SU-DHL-6 (cell line): ENCODE results near the gene RPH3AL.

Source experiments
- H2AFZ ChIP-seq: fragments of 200-600 bp; sonication (generic); 2 replicates; pipeline ENCODE4 v1.6.1; 2014; ENCODE audit warnings: low read depth, mild to moderate bottlenecking, moderate library complexity, mixed read lengths, antibody characterized with exemption, low read length; ENCODE audit not compliant: severe bottlenecking
- H3F3A ChIP-seq: fragments of 200-600 bp; shearing (Covaris generic); 2 replicates; pipeline ENCODE4 v1.6.0; 2016; ENCODE audit warnings: antibody characterized with exemption, mild to moderate bottlenecking; ENCODE audit not compliant: insufficient read depth
- H3K27ac ChIP-seq: fragments of 200-600 bp; sonication (generic); 2 replicates; pipeline ENCODE4 v1.5.1; 2016; ENCODE audit warnings: low read depth, mild to moderate bottlenecking, low read length, moderate library complexity, mixed read lengths
- H3K27me3 ChIP-seq: fragments of 200-600 bp; sonication (generic), shearing (Covaris generic); 2 replicates; pipeline ENCODE4 v1.6.0; 2014; ENCODE audit warnings: mild to moderate bottlenecking, low read length
- H3K36me3 ChIP-seq: fragments of 200-600 bp; sonication (generic); 2 replicates; pipeline ENCODE4 v1.6.1; 2014; ENCODE audit warnings: mild to moderate bottlenecking, low read length, mixed read lengths
- H3K4me2 ChIP-seq: fragments of 300-600, 200-600 bp; shearing (Covaris generic), sonication (generic); 2 replicates; pipeline ENCODE4 v1.6.0; 2014; ENCODE audit warnings: low read length, low read depth, mild to moderate bottlenecking; ENCODE audit not compliant: poor library complexity, severe bottlenecking
- H3K4me3 ChIP-seq: fragments of 200-600 bp; sonication (generic); 2 replicates; pipeline ENCODE4 v1.5.1; 2014; ENCODE audit warnings: antibody characterized with exemption, low read length, mild to moderate bottlenecking, mixed read lengths; ENCODE audit not compliant: insufficient read depth, poor library complexity, severe bottlenecking
- H3K79me2 ChIP-seq: fragments of 200-600 bp; sonication (generic); 2 replicates; pipeline ENCODE4 v1.6.1; 2014; ENCODE audit warnings: mild to moderate bottlenecking, low read length, moderate library complexity; ENCODE audit not compliant: insufficient read depth
- H3K9ac ChIP-seq: fragments of 200-600 bp; sonication (generic); 2 replicates; pipeline ENCODE4 v1.7.0; 2014; ENCODE audit warnings: mild to moderate bottlenecking, low read length
- H3K9me2 ChIP-seq: fragments of 200-600 bp; sonication (generic); replicated peaks from 2 replicates; pipeline ENCODE4 v1.6.1; 2014; ENCODE audit warnings: low read length; ENCODE audit not compliant: insufficient read depth
- H3K9me3 ChIP-seq: fragments of 200-600 bp; sonication (generic); 2 replicates; pipeline ENCODE4 v1.6.1; 2014; ENCODE audit warnings: low read length, mixed read lengths; ENCODE audit not compliant: insufficient read depth
- H4K20me1 ChIP-seq: fragments of 200-600 bp; sonication (generic); 2 replicates; pipeline ENCODE4 v1.6.1; 2014; ENCODE audit warnings: low read depth, mild to moderate bottlenecking, antibody characterized with exemption, low read length, moderate library complexity, mixed read lengths
- CTCF ChIP-seq: fragments of 200-600 bp; sonication (generic); IDR thresholded peaks from one replicate; pipeline ENCODE4 v1.5.1; 2017; ENCODE audit warnings: antibody characterized with exemption, mild to moderate bottlenecking, low read length, moderate library complexity; ENCODE audit not compliant: insufficient read depth, poor library complexity, severe bottlenecking
- EZH2phosphoT487 ChIP-seq: fragments of 200-600 bp; sonication (generic), shearing (Covaris generic); conservative IDR thresholded peaks from 2 replicates; pipeline ENCODE4 v1.6.1; 2018; ENCODE audit warnings: mild to moderate bottlenecking, antibody characterized with exemption, low read length, moderate library complexity, mixed read lengths

The RPH3AL gene

GRCh38 chr17:352421-353212 is at the start of gene RPH3AL:
Gene RPH3AL, minus strand, starts transcription at chr17:352807. Its CDS starts 25,264 bp downstream, at chr17:327543.
- Histone ChIP-seq H3K4me2 (no peak within 1 kb of the TSS), H3K4me3 (no peak within 1 kb of the TSS), H3F3A (no peaks in the 10 kb centered on the region), H2AFZ (no peak within 1 kb of the TSS), H3K27ac (no peak within 1 kb of the TSS), H3K79me2 (no peaks in the 10 kb centered on the region), H3K9me2 (no peaks in the 10 kb centered on the region), H3K36me3 (no peaks in the 10 kb centered on the region), H3K9ac (no peak within 1 kb of the TSS), H4K20me1 (no peaks in the 10 kb centered on the region), H3K27me3 (no peaks in the 10 kb centered on the region), H3K9me3 (no peaks in the 10 kb centered on the region; the same call in 1 of the 2 replicates)
- TF ChIP-seq CTCF (no peak), EZH2phosphoT487 (no peak)

GRCh38 chr17:400257-400656 is 47.6 kb upstream of the RPH3AL start:
- no peaks in the 10 kb centered on the region for H3K27me3 ChIP-seq
- no peak overlapping the region for H3K4me3 ChIP-seq
- no peak overlapping the region for H3K9ac ChIP-seq
- no peaks in the 10 kb centered on the region for H3K79me2 ChIP-seq
- no peaks in the 10 kb centered on the region for H3K36me3 ChIP-seq
- no peak overlapping the region for H3K4me2 ChIP-seq
- TF ChIP-seq EZH2phosphoT487, result no peak
- TF ChIP-seq CTCF, result no peak
- H3K9me2 ChIP-seq, result no peaks in the 10 kb centered on the region
- no peaks in the 10 kb centered on the region for H3F3A ChIP-seq
- no peaks in the 10 kb centered on the region for H3K9me3 ChIP-seq
- no peaks in the 10 kb centered on the region for H4K20me1 ChIP-seq
- H3K27ac ChIP-seq, result no peak overlapping the region
- H2AFZ ChIP-seq, result no peak overlapping the region

GRCh38 chr17:396788-397187 is 44.2 kb upstream of the RPH3AL start:
- no peaks in the 10 kb centered on the region for H3K9me3 ChIP-seq
- H3K9ac ChIP-seq, result no peak overlapping the region
- H3K4me2 ChIP-seq, result no peak overlapping the region
- no peak overlapping the region for H3K4me3 ChIP-seq
- no peaks in the 10 kb centered on the region for H3K36me3 ChIP-seq
- no peaks in the 10 kb centered on the region for H3K27me3 ChIP-seq
- no peaks in the 10 kb centered on the region for H4K20me1 ChIP-seq
- H2AFZ ChIP-seq, result no peak overlapping the region
- no peaks in the 10 kb centered on the region for H3F3A ChIP-seq
- H3K9me2 ChIP-seq, result no peaks in the 10 kb centered on the region
- no peaks in the 10 kb centered on the region for H3K79me2 ChIP-seq
- H3K27ac ChIP-seq, result no peak overlapping the region
- TF ChIP-seq CTCF, result no peak
- no peak for TF ChIP-seq EZH2phosphoT487
